DMS153 treated with DMSO at 0.1 percent for 48 hours (cell line): ENCODE measurements around the gene AKR1D1.
"Not testable (repeated sequence)": the region's sequence is repeated elsewhere in the genome, so short reads cannot be mapped to it uniquely, and the experiment has no call there.

Experiments used
- DNase-seq: peaks from one replicate; lab custom pipeline; 2025; ENCODE audit not compliant: unreplicated experiment; lab: John Stamatoyannopoulos, UW

Gene AKR1D1

GRCh38 chr7:138072726-138073125, 3.5 kb upstream of the AKR1D1 start:
- no peak for DNase-seq

GRCh38 chr7:138074121-138074520, 2.1 kb upstream of the AKR1D1 start:
- no peak for DNase-seq

- DNase-seq: no peak
Measured at GRCh38 chr7:138074540-138074939, 1.7 kb upstream of the AKR1D1 start.

- no peak for DNase-seq
Measured at GRCh38 chr7:138075350-138075749, 909 bp upstream of the AKR1D1 start.

GRCh38 chr7:138075786-138076185, 473 bp upstream of the AKR1D1 start:
- DNase-seq: not testable (repeated sequence)

- DNase-seq: no peak
Measured at GRCh38 chr7:138077809-138078208, 1.6 kb downstream of the AKR1D1 start.

- DNase-seq: no peak
Measured at GRCh38 chr7:138079137-138079536, 2.9 kb downstream of the AKR1D1 start.

GRCh38 chr7:138081868-138082267, 5.6 kb downstream of the AKR1D1 start:
- DNase-seq: no peak

- DNase-seq: no peak
Measured at GRCh38 chr7:138083859-138084258, 7.6 kb downstream of the AKR1D1 start.

GRCh38 chr7:138086563-138087270, 10.5 kb downstream of the AKR1D1 start:
- no peak for DNase-seq

- no peak for DNase-seq
Measured at GRCh38 chr7:138089080-138089901, 13.0 kb downstream of the AKR1D1 start.

GRCh38 chr7:138091032-138091431, 14.8 kb downstream of the AKR1D1 start:
- DNase-seq: no peak

- DNase-seq: not testable (repeated sequence)
Measured at GRCh38 chr7:138091840-138092239, 15.6 kb downstream of the AKR1D1 start.

- DNase-seq: no peak
Measured at GRCh38 chr7:138092486-138093028, 16.3 kb downstream of the AKR1D1 start.

GRCh38 chr7:138095972-138096935, 20.0 kb downstream of the AKR1D1 start:
- no peak for DNase-seq

- no peak for DNase-seq
Measured at GRCh38 chr7:138097064-138097741, 20.9 kb downstream of the AKR1D1 start.

- DNase-seq: no peak
Measured at GRCh38 chr7:138099813-138100212, 23.6 kb downstream of the AKR1D1 start.

GRCh38 chr7:138105221-138105620, 29.0 kb downstream of the AKR1D1 start:
- no peak for DNase-seq

GRCh38 chr7:138115047-138115446, 38.8 kb downstream of the AKR1D1 start:
- no peak for DNase-seq

GRCh38 chr7:138116141-138116540, 39.9 kb downstream of the AKR1D1 start:
- DNase-seq: no peak
